HG02885 (cell line): ENCODE measurements around the gene KDM4B.
"Not testable (repeated sequence)": the region's sequence is repeated elsewhere in the genome, so short reads cannot be mapped to it uniquely, and the experiment has no call there.

Source experiments
- ATAC-seq: cut with Tn5 transposase; IDR thresholded peaks from one replicate; pipeline ENCODE4 v1.9.1; 2021; ENCODE audit warnings: mild to moderate bottlenecking; ENCODE audit not compliant: unreplicated experiment, poor library complexity

The KDM4B gene

GRCh38 chr19:5186293-5187050, 217.6 kb downstream of the KDM4B start:
- ATAC-seq: no peak

GRCh38 chr19:5188548-5189317, 219.8 kb downstream of the KDM4B start:
- ATAC-seq: no peak

- no peak for ATAC-seq
Observed at GRCh38 chr19:5189318-5189607, 220.3 kb downstream of the KDM4B start.

- ATAC-seq: no peak
Observed at GRCh38 chr19:5191091-5191490, 222.2 kb downstream of the KDM4B start.

- no peak for ATAC-seq
Observed at GRCh38 chr19:5192568-5192967, 223.7 kb downstream of the KDM4B start.

GRCh38 chr19:5193192-5193591, 224.3 kb downstream of the KDM4B start:
- ATAC-seq: no peak

- ATAC-seq: no peak
Observed at GRCh38 chr19:5194641-5195040, 225.7 kb downstream of the KDM4B start.

- not testable (repeated sequence) for ATAC-seq
Observed at GRCh38 chr19:5195587-5195986, 226.7 kb downstream of the KDM4B start.

- no peak for ATAC-seq
Observed at GRCh38 chr19:5196832-5197231, 227.9 kb downstream of the KDM4B start.

GRCh38 chr19:5200844-5201243, 231.9 kb downstream of the KDM4B start:
- ATAC-seq: no peak

- ATAC-seq: no peak
Observed at GRCh38 chr19:5202553-5202952, 233.6 kb downstream of the KDM4B start.
